Neutrophil (primary cell): Measurements from ENCODE around the gene ACACA.

ENCODE experiments used
- H3K27ac ChIP-seq: fragments of 200-600 bp; sonication (generic); 2 replicates; pipeline ENCODE4 v1.5.1; 2016; ENCODE audit warnings: mild to moderate bottlenecking, moderate library complexity
- H3K27me3 ChIP-seq: fragments of 200-600 bp; sonication (generic); 2 replicates; pipeline ENCODE4 v1.6.0; 2016; ENCODE audit warnings: mild to moderate bottlenecking
- H3K36me3 ChIP-seq: fragments of 200-600 bp; sonication (generic); 2 replicates; pipeline ENCODE4 v1.5.1; 2017
- H3K4me1 ChIP-seq, 2 experiments: fragments of 200-600 bp in 1 of 2; sonication (generic) in 1 of 2; 1 replicate in 1 of 2; 2 replicates in 1 of 2; pipeline versions ENCODE4 v1.5.1 to v1.6.1; 2013 to 2016; ENCODE audit warnings: low read depth in 1 of 2, low read length in 1 of 2, mild to moderate bottlenecking in 1 of 2, moderate library complexity in 1 of 2; ENCODE audit not compliant: control insufficient read depth in 1 of 2, insufficient read depth in 1 of 2
- H3K4me3 ChIP-seq, 2 experiments: fragments of 200-600 bp in 1 of 2; sonication (generic) in 1 of 2; 1 replicate in 1 of 2; 2 replicates in 1 of 2; pipeline ENCODE4 v1.5.1; 2013 to 2016; ENCODE audit warnings: low read depth in 1 of 2, low read length in 1 of 2, mild to moderate bottlenecking in 1 of 2, moderate library complexity in 1 of 2
- H3K9me3 ChIP-seq: fragments of 200-600 bp; sonication (generic); 2 replicates; pipeline ENCODE4 v1.5.1; 2016
- TF ChIP-seq, protein P1 (sequence below): fragments of 200-600 bp; sonication (generic); IDR thresholded peaks from 2 replicates; pipeline ENCODE4 v1.5.1; 2016; ENCODE audit warnings: antibody characterized with exemption

The ACACA gene

DNA sequence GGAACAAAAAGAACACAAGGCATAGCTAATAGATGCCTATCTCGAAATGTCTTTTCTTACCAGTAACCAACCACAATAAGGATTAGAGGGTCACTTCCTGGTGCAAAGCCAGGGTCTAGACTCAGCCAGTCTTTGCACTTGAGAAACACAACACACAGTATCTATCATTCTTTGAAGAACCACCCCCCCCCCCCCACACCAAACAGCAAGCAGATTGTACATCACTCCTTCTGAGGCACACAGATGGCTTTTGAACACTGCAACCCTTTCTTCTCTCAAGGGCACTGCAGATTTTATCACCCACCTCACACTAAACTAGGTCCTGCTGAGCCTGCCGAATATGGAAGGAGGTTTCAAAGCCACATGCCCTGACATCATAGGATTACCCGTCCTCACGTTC, 312.2 kb downstream of the ACACA start:
- Histone ChIP-seq H3K9me3 (no peaks in the 10 kb centered on the region), H3K4me1 (peaks cover 18 to 23% of the 10 kb centered on the region in 2 experiments), H3K4me3 (no peak overlapping the region), H3K36me3 (no peaks in the 10 kb centered on the region), H3K27me3 (no peaks in the 10 kb centered on the region), H3K27ac (no peak overlapping the region)
- TF ChIP-seq, protein P1, sequence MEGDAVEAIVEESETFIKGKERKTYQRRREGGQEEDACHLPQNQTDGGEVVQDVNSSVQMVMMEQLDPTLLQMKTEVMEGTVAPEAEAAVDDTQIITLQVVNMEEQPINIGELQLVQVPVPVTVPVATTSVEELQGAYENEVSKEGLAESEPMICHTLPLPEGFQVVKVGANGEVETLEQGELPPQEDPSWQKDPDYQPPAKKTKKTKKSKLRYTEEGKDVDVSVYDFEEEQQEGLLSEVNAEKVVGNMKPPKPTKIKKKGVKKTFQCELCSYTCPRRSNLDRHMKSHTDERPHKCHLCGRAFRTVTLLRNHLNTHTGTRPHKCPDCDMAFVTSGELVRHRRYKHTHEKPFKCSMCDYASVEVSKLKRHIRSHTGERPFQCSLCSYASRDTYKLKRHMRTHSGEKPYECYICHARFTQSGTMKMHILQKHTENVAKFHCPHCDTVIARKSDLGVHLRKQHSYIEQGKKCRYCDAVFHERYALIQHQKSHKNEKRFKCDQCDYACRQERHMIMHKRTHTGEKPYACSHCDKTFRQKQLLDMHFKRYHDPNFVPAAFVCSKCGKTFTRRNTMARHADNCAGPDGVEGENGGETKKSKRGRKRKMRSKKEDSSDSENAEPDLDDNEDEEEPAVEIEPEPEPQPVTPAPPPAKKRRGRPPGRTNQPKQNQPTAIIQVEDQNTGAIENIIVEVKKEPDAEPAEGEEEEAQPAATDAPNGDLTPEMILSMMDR, result no peak

GRCh38 chr17:37092701-37093100, 313.9 kb downstream of the ACACA start:
- H3K27ac ChIP-seq, result no peak overlapping the region
- no peaks in the 10 kb centered on the region for H3K36me3 ChIP-seq
- no peaks in the 10 kb centered on the region for H3K9me3 ChIP-seq
- peaks cover 25 to 32% of the 10 kb centered on the region in 2 experiments for H3K4me1 ChIP-seq
- H3K27me3 ChIP-seq, result no peaks in the 10 kb centered on the region
- TF ChIP-seq, protein P1, result no peak
- no peak overlapping the region for H3K4me3 ChIP-seq

DNA sequence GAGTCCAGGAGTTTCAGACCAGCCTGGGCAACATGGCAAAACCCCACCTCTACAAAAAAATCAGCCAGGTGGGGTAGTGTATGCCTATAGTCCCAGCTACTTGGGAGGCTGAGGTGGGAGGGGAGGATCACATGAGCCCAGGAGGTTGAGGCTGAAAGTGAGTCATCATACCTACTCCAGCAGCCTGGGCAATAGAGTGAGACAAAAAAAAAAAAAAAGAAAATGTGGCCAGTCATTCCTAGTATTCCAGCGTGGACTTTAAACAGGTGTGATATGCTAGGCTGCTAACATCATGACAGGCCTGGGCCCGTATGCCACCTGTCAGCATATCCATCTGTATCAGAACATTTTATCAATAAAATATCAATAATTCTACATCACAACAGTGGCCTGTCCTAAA, 314.6 kb downstream of the ACACA start:
- no peaks in the 10 kb centered on the region for H3K27me3 ChIP-seq

GRCh38 chr17:37090941-37091340, 315.7 kb downstream of the ACACA start:
- Histone ChIP-seq H3K27ac (peak overlapping the region; percentile 76), H3K4me1 (peaks cover 25 to 32% of the 10 kb centered on the region in 2 experiments)
- TF ChIP-seq, protein P1, result no peak

More for the DNA sequence above, 314.6 kb downstream of the ACACA start:
- Histone ChIP-seq H3K4me3 (no peak overlapping the region), H3K9me3 (no peaks in the 10 kb centered on the region), H3K4me1 (peaks cover 25 to 32% of the 10 kb centered on the region in 2 experiments), H3K36me3 (no peaks in the 10 kb centered on the region), H3K27ac (no peak overlapping the region)
- TF ChIP-seq, protein P1, result no peak

GRCh38 chr17:37089956-37090355, 316.7 kb downstream of the ACACA start:
- Histone ChIP-seq H3K36me3 (no peaks in the 10 kb centered on the region), H3K27ac (peak overlapping the region; percentile 76), H3K9me3 (no peaks in the 10 kb centered on the region), H3K27me3 (no peaks in the 10 kb centered on the region), H3K4me3 (no peak overlapping the region), H3K4me1 (peaks cover 25 to 32% of the 10 kb centered on the region in 2 experiments)
- TF ChIP-seq, protein P1, result no peak

More at GRCh38 chr17:37090941-37091340, 315.7 kb downstream of the ACACA start:
- no peaks in the 10 kb centered on the region for H3K27me3 ChIP-seq
- no peak overlapping the region for H3K4me3 ChIP-seq
- H3K9me3 ChIP-seq, result no peaks in the 10 kb centered on the region
- H3K36me3 ChIP-seq, result no peaks in the 10 kb centered on the region

DNA sequence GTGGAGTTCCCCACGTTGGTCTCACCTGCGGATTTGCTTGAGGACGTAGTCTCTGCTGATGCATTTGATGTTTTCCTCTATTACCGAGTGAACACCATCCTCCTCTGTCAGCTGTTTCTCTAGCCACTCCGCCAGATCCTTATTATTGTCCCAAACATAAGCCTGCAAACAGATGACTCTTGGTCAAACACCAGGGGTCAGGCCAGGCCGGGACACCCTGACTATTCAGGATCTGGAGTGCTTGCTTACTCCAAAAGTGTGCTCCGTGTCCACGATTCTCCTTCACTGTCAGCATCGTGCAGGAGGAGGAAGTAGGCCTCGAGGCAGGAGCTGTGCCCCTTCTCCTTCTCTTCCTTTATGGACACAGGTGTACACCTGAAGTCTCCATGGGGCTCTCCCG, 317.7 kb downstream of the ACACA start:
- TF ChIP-seq, protein P1, result no peak
- Histone ChIP-seq H3K4me3 (no peak overlapping the region), H3K4me1 (peaks cover 25 to 32% of the 10 kb centered on the region in 2 experiments), H3K9me3 (no peaks in the 10 kb centered on the region), H3K27me3 (no peaks in the 10 kb centered on the region), H3K27ac (peak overlapping the region; percentile 76), H3K36me3 (no peaks in the 10 kb centered on the region)
